ENCODE results near the gene SCTR. TPM values are rescaled to one million over a fixed set of nuclear protein-coding genes. Genes with fewer than 3 reads are reported as not detected.
A peak's percentile ranks its signal among the peaks of the same experiment; 100 is the strongest.

Gene SCTR
- total and polyA plus RNA-seq, 2 of the 13 experiments (the other 11 are each of a cell fraction or from before 2014, with no cell fraction given): not detected

DNA sequence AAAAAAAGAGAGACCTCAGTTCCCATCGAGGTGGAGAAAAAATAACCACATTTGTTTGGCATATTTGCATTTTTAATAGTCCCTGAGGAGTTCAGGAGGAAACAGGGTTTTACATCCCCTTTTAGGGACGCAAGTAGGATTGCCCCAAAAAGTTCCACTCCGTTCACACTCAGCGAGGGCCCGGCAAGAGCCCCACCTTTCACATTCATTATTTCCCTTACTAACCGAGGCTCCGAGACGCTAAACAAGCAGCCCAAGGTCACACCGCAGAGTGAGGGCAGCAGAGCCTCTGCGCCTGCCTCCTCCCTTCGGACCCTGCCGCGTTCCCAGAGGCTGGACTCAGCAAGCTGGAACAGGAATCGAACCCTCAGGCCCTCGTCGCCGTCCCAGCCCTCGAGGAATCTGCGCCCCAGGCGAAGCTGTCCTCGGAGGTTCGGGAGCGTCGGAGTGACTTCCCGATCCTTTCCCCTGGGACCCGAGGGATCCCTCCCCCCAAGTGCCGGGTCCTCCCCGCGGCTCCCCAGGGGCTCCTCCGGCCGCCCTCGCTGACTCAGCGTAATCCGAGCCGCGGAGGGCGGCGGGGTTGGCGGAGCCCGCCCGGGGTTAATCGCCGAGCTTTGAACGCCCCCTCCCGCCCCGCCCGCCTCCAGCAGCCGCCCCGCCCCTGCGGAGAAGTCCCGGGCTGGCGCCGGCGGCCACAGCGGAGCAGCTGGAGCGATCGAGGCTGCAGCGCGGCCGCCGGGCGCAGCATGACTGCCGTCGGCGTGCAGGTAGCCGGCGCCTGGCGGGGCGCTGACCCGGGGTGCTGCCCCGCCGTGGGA is 92.9 kb downstream of the SCTR start, which contains the start of gene TMEM37 (continued):
- TF ChIP-seq, protein P1, sequence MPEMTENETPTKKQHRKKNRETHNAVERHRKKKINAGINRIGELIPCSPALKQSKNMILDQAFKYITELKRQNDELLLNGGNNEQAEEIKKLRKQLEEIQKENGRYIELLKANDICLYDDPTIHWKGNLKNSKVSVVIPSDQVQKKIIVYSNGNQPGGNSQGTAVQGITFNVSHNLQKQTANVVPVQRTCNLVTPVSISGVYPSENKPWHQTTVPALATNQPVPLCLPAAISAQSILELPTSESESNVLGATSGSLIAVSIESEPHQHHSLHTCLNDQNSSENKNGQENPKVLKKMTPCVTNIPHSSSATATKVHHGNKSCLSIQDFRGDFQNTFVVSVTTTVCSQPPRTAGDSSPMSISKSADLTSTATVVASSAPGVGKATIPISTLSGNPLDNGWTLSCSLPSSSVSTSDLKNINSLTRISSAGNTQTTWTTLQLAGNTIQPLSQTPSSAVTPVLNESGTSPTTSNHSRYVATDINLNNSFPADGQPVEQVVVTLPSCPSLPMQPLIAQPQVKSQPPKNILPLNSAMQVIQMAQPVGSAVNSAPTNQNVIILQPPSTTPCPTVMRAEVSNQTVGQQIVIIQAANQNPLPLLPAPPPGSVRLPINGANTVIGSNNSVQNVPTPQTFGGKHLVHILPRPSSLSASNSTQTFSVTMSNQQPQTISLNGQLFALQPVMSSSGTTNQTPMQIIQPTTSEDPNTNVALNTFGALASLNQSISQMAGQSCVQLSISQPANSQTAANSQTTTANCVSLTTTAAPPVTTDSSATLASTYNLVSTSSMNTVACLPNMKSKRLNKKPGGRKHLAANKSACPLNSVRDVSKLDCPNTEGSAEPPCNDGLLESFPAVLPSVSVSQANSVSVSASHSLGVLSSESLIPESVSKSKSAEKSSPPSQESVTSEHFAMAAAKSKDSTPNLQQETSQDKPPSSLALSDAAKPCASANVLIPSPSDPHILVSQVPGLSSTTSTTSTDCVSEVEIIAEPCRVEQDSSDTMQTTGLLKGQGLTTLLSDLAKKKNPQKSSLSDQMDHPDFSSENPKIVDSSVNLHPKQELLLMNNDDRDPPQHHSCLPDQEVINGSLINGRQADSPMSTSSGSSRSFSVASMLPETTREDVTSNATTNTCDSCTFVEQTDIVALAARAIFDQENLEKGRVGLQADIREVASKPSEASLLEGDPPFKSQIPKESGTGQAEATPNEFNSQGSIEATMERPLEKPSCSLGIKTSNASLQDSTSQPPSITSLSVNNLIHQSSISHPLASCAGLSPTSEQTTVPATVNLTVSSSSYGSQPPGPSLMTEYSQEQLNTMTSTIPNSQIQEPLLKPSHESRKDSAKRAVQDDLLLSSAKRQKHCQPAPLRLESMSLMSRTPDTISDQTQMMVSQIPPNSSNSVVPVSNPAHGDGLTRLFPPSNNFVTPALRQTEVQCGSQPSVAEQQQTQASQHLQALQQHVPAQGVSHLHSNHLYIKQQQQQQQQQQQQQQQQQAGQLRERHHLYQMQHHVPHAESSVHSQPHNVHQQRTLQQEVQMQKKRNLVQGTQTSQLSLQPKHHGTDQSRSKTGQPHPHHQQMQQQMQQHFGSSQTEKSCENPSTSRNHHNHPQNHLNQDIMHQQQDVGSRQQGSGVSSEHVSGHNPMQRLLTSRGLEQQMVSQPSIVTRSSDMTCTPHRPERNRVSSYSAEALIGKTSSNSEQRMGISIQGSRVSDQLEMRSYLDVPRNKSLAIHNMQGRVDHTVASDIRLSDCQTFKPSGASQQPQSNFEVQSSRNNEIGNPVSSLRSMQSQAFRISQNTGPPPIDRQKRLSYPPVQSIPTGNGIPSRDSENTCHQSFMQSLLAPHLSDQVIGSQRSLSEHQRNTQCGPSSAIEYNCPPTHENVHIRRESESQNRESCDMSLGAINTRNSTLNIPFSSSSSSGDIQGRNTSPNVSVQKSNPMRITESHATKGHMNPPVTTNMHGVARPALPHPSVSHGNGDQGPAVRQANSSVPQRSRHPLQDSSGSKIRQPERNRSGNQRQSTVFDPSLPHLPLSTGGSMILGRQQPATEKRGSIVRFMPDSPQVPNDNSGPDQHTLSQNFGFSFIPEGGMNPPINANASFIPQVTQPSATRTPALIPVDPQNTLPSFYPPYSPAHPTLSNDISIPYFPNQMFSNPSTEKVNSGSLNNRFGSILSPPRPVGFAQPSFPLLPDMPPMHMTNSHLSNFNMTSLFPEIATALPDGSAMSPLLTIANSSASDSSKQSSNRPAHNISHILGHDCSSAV (CRISPR knock-in tag; IDR thresholded peaks at IDR 0.05; ENCODE audit: borderline replicate concordance): no peak
- TF ChIP-seq, protein P2, sequence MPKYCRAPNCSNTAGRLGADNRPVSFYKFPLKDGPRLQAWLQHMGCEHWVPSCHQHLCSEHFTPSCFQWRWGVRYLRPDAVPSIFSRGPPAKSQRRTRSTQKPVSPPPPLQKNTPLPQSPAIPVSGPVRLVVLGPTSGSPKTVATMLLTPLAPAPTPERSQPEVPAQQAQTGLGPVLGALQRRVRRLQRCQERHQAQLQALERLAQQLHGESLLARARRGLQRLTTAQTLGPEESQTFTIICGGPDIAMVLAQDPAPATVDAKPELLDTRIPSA (CRISPR knock-in tag; IDR thresholded peaks at IDR 0.05; ENCODE audit: borderline replicate concordance): peak; percentile 39; the same call in 1 of the 2 replicates
- no peak for TF ChIP-seq TMF1 (CRISPR knock-in tag; IDR thresholded peaks at IDR 0.05; ENCODE audit: low read depth)
- 0 out of 2 replicates have a peak, but pooled peaks have one; percentile 19 for TF ChIP-seq NFYB (CRISPR knock-in tag; IDR thresholded peaks at IDR 0.05)
- peak; percentile 98 for TF ChIP-seq GTF3A (CRISPR knock-in tag; conservative IDR thresholded peaks at IDR 0.05)
- TF ChIP-seq TARDBP (CRISPR knock-in tag; IDR thresholded peaks at IDR 0.05): no peak
- no peak for TF ChIP-seq ZBTB42 (CRISPR knock-in tag; IDR thresholded peaks at IDR 0.05)
- peak; percentile 66; the same call in 1 of the 2 replicates for TF ChIP-seq AHR (CRISPR knock-in tag; IDR thresholded peaks at IDR 0.05)
- no peak for TF ChIP-seq ZKSCAN1 (IDR thresholded peaks at IDR 0.05; ENCODE audit: low read length)
- no peak for TF ChIP-seq ZNF672 (CRISPR knock-in tag; IDR thresholded peaks at IDR 0.05)
- TF ChIP-seq, protein P3, sequence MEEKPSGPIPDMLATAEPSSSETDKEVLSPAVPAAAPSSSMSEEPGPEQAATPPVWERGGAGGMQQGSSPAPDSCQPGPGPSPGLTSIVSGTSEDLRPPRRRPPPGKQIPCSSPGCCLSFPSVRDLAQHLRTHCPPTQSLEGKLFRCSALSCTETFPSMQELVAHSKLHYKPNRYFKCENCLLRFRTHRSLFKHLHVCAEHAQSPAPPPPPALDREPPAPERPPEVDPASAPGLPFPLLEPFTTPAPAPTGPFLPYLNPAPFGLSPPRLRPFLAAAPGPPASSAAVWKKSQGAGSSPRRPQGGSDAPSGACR (CRISPR knock-in tag; IDR thresholded peaks at IDR 0.05): peak; percentile 91
- no peak for TF ChIP-seq SNRNP70 (IDR thresholded peaks at IDR 0.05; ENCODE audit: low read depth, low read length)
- TF ChIP-seq PITX1 (CRISPR knock-in tag; IDR thresholded peaks at IDR 0.05): peak; percentile 92
- TF ChIP-seq ZNF609 (CRISPR knock-in tag; IDR thresholded peaks at IDR 0.05; ENCODE audit: borderline replicate concordance): peak; percentile 79
- TF ChIP-seq ONECUT2 (CRISPR knock-in tag; IDR thresholded peaks at IDR 0.05): no peak
